Left lung (tissue), 10 donors: ENCODE measurements around the gene SCAPER. TPM values are rescaled to one million over a fixed set of nuclear protein-coding genes. Genes with fewer than 3 reads are reported as not detected.
"Not testable (repeated sequence)": the region's sequence is repeated elsewhere in the genome, so short reads cannot be mapped to it uniquely, and the experiment has no call there.

Experiments used
- ATAC-seq: fragments of 200-7000 bp; cut with Tn5 transposase; one replicate; pipeline ENCODE4 v1.9.1; 2020; ENCODE audit warnings: moderate library complexity
- DNase-seq, 4 donors: peaks; one replicate each; pipeline ENCODE4 v3.0.0-alpha.2; 2013 to 2020
- H3K27ac ChIP-seq, 2 donors: fragments of 200-600 bp; sonication (generic) in 1 of 2; one replicate each; pipeline versions ENCODE4 v1.5.0 to v1.8.0; 2020 to 2021
- H3K27me3 ChIP-seq, 2 donors: fragments of 200-600 bp; sonication (generic) in 1 of 2; one replicate each; pipeline versions ENCODE4 v1.5.0 to v1.8.0; 2020 to 2021
- H3K36me3 ChIP-seq, 2 donors: fragments of 200-600 bp; sonication (generic) in 1 of 2; one replicate each; pipeline versions ENCODE4 v1.5.0 to v1.8.0; 2020 to 2021
- H3K4me1 ChIP-seq, 2 donors: fragments of 200-600 bp; one replicate each; pipeline ENCODE4 v1.8.0; 2021
- H3K4me3 ChIP-seq, 2 donors: fragments of 200-600 bp; sonication (generic) in 1 of 2; one replicate each; pipeline versions ENCODE4 v1.5.0 to v1.8.0; 2020 to 2021; ENCODE audit warnings: mild to moderate bottlenecking in 1 of 2
- H3K9me3 ChIP-seq, 2 donors: fragments of 200-600 bp; sonication (generic) in 1 of 2; one replicate each; pipeline versions ENCODE4 v1.5.0 to v1.8.0; 2020 to 2021
- CTCF ChIP-seq, 2 donors: fragments of 200-600 bp; sonication (generic) in 1 of 2; IDR thresholded peaks; one replicate each; pipeline versions ENCODE4 v1.5.0 to v1.8.0; 2021; ENCODE audit warnings: antibody characterized with exemption in 2 of 2
- intact Hi-C, 2 donors: fragments of 100-400 bp; cut with DNase I; formaldehyde crosslinking; loops; one replicate each; pipeline versions ENCODE4 v1.11.2 to v1.14.2; 2022
- polyA plus RNA-seq, 6 donors: library from polyadenylated mRNA; unstranded; fragments of 120-200 nt; gene quantifications; one replicate each; pipeline ENCODE4 v1.2.1, GENCODE V29; 2013; ENCODE audit not compliant: insufficient read length in 6 of 6
- total RNA-seq, 2 donors: library from RNA; stranded (reverse); fragmentation: NEBNext Ultra II Directional; extraction: Animal tissue kit (Norgen Biotek cat#: 25700); gene quantifications; one replicate each; pipeline ENCODE4 v1.2.1, GENCODE V29; 2021
- donor health status: DM: no; HTN: yes; CAD: no.
- donor health status: DM: no; HTN: no; CAD: no.

Gene SCAPER
- total and polyA plus RNA-seq, 8 donors = 18.3 to 30.0 (median 26.6) TPM

- Histone ChIP-seq H3K9me3 (no peaks in the 10 kb centered on the region), H3K27ac (no peak overlapping the region), H3K4me3 (no peak overlapping the region), H3K36me3 (no peaks in the 10 kb centered on the region), H3K27me3 (no peaks in the 10 kb centered on the region), H3K4me1 (no peaks in the 10 kb centered on the region)
- ATAC-seq (no peak), DNase-seq (no peak)
- intact Hi-C loops = no loop called here
- no peak for TF ChIP-seq CTCF (IDR thresholded peaks at IDR 0.05)
Observed at GRCh38 chr15:76864586-76864985, 40.6 kb downstream of the SCAPER start.

GRCh38 chr15:76863693-76864092 is 41.4 kb downstream of the SCAPER start:
- H3K27ac ChIP-seq = no peak overlapping the region
- TF ChIP-seq CTCF (IDR thresholded peaks at IDR 0.05) = no peak

GRCh38 chr15:76863123-76863522 is 42.0 kb downstream of the SCAPER start:
- H3K9me3 ChIP-seq = no peaks in the 10 kb centered on the region
- H3K36me3 ChIP-seq = no peaks in the 10 kb centered on the region
- H3K27me3 ChIP-seq = no peaks in the 10 kb centered on the region
- DNase-seq (no peak), ATAC-seq (no peak)
- H3K4me3 ChIP-seq = no peak overlapping the region
- no peaks in the 10 kb centered on the region for H3K4me1 ChIP-seq
- intact Hi-C loops = no loop called here
- TF ChIP-seq CTCF (IDR thresholded peaks at IDR 0.05) = no peak
- H3K27ac ChIP-seq = no peak overlapping the region

More at GRCh38 chr15:76863693-76864092, 41.4 kb downstream of the SCAPER start:
- Histone ChIP-seq H3K27me3 (no peaks in the 10 kb centered on the region), H3K9me3 (no peaks in the 10 kb centered on the region), H3K36me3 (no peaks in the 10 kb centered on the region), H3K4me1 (no peaks in the 10 kb centered on the region), H3K4me3 (no peak overlapping the region)
- intact Hi-C loops = no loop called here
- DNase-seq (no peak), ATAC-seq (no peak)

- H3K27ac ChIP-seq = no peak overlapping the region
- TF ChIP-seq CTCF (IDR thresholded peaks at IDR 0.05) = no peak
- H3K27me3 ChIP-seq = no peaks in the 10 kb centered on the region
- intact Hi-C loops = no loop called here
- DNase-seq (no peak), ATAC-seq (no peak)
- peaks cover 0 to 2% of the 10 kb centered on the region in 2 donors for H3K36me3 ChIP-seq
- no peak overlapping the region for H3K4me3 ChIP-seq
- no peaks in the 10 kb centered on the region for H3K4me1 ChIP-seq
- no peaks in the 10 kb centered on the region for H3K9me3 ChIP-seq
Observed at GRCh38 chr15:76861815-76862397, 43.2 kb downstream of the SCAPER start.

GRCh38 chr15:76860201-76860600 is 44.9 kb downstream of the SCAPER start:
- no peaks in the 10 kb centered on the region for H3K27me3 ChIP-seq
- DNase-seq (no peak), ATAC-seq (no peak)
- H3K36me3 ChIP-seq = peaks cover 0 to 16% of the 10 kb centered on the region in 2 donors
- TF ChIP-seq CTCF (IDR thresholded peaks at IDR 0.05) = no peak
- H3K4me3 ChIP-seq = no peak overlapping the region
- no peaks in the 10 kb centered on the region for H3K9me3 ChIP-seq
- intact Hi-C loops = no loop called here
- H3K4me1 ChIP-seq = no peaks in the 10 kb centered on the region
- H3K27ac ChIP-seq = no peak overlapping the region

GRCh38 chr15:76850367-76850766 is 54.8 kb downstream of the SCAPER start:
- DNase-seq, H3K4me3 ChIP-seq, H3K27ac ChIP-seq, ATAC-seq, intact Hi-C loops, H3K27me3 ChIP-seq, H3K4me1 ChIP-seq: not testable (repeated sequence)
- peaks cover 0 to 16% of the 10 kb centered on the region in 2 donors for H3K9me3 ChIP-seq
- H3K36me3 ChIP-seq = peaks cover 0 to 55% of the 10 kb centered on the region in 2 donors
